AG04450 (cell line): ENCODE data around the gene OR12D3. TPM values are rescaled to one million over a fixed set of nuclear protein-coding genes. Genes with fewer than 3 reads are reported as not detected.

Experiments
- CTCF ChIA-PET: fragments of 300-600, 350-600 bp; formaldehyde crosslinking; extraction: SDS; loops from one replicate; lab custom pipeline; 2022; ENCODE audit warnings: antibody characterized with exemption, inconsistent platforms; lab: Charles Lee
- POLR2A ChIA-PET: fragments of 350-600 bp; formaldehyde crosslinking; extraction: SDS; loops from one replicate; lab custom pipeline; 2021; ENCODE audit warnings: antibody characterized with exemption, inconsistent platforms; lab: Yijun Ruan, JAX
- DNase-seq: peaks from one replicate; pipeline ENCODE4 v3.0.0-alpha.2; 2011; ENCODE audit warnings: low read depth, low spot score
- H3K27ac ChIP-seq: one replicate; pipeline ENCODE4 v1.5.1; 2012; ENCODE audit warnings: low read depth, low read length, control low read depth
- H3K27me3 ChIP-seq: one replicate; pipeline ENCODE4 v1.6.0; 2012; ENCODE audit warnings: low read length; ENCODE audit not compliant: control insufficient read depth, insufficient read depth
- H3K4me3 ChIP-seq: 2 replicates; pipeline ENCODE4 v1.5.1; 2011; ENCODE audit warnings: mild to moderate bottlenecking, low read depth, low read length, control low read depth
- H3K9me3 ChIP-seq: 2 replicates; pipeline ENCODE4 v1.5.1; 2012; ENCODE audit warnings: low read length; ENCODE audit not compliant: control insufficient read depth, insufficient read depth
- CTCF ChIP-seq: IDR thresholded peaks from 2 replicates; pipeline ENCODE4 v1.5.1; 2011; ENCODE audit warnings: low read depth, low read length, control low read depth, inconsistent platforms
- polyA minus RNA-seq: library from RNA; depleted of rRNA, polyadenylated mRNA; stranded (reverse); fragments of >200 nt; gene quantifications from 2 replicates; pipeline ENCODE4 v1.2.3, GENCODE V29; 2011; rRNA and poly(A)+ RNA removed
- polyA plus RNA-seq: library from polyadenylated mRNA; depleted of rRNA; stranded (reverse); fragments of >200 nt; gene quantifications from 2 replicates; pipeline ENCODE4 v1.2.3, GENCODE V29; 2011; rRNA removed

OR12D3 gene
- not detected in 2 replicates for polyA plus RNA-seq
- not detected in 2 replicates for polyA minus RNA-seq

GRCh38 chr6:29375191-29375590, at the start of gene OR12D3:
Gene OR12D3 (minus strand): TSS chr6:29375291. CDS start chr6:29375287, 4 bp downstream.
- H3K27me3 ChIP-seq: no peaks in the 10 kb centered on the region
- H3K27ac ChIP-seq: no peak within 1 kb of the TSS
- H3K4me3 ChIP-seq: no peak within 1 kb of the TSS
- ChIA-PET POLR2A (no interaction called here), CTCF (no interaction called here)
- no peak for DNase-seq
- H3K9me3 ChIP-seq: peaks cover 2% of the 10 kb centered on the region; the same call in 1 of the 2 replicates
- TF ChIP-seq CTCF: no peak

- ChIA-PET POLR2A (no interaction called here), CTCF (no interaction called here)
- DNase-seq: no peak
- TF ChIP-seq CTCF: no peak
- Histone ChIP-seq H3K27ac (no peak overlapping the region), H3K4me3 (no peak overlapping the region), H3K9me3 (peaks cover 5% of the 10 kb centered on the region; the same call in 1 of the 2 replicates), H3K27me3 (no peaks in the 10 kb centered on the region)
Observed at GRCh38 chr6:29424575-29424974, 49.5 kb upstream of the OR12D3 start.

GRCh38 chr6:29424168-29424567, 49.1 kb upstream of the OR12D3 start:
- Histone ChIP-seq H3K9me3 (peaks cover 5% of the 10 kb centered on the region; the same call in 1 of the 2 replicates), H3K27me3 (no peaks in the 10 kb centered on the region), H3K4me3 (no peak overlapping the region), H3K27ac (no peak overlapping the region)
- ChIA-PET POLR2A (no interaction called here), CTCF (no interaction called here)
- DNase-seq: no peak
- no peak for TF ChIP-seq CTCF

GRCh38 chr6:29419516-29419915, 44.4 kb upstream of the OR12D3 start:
- no peaks in the 10 kb centered on the region for H3K27me3 ChIP-seq
- no peak for TF ChIP-seq CTCF
- no peak overlapping the region for H3K27ac ChIP-seq
- ChIA-PET POLR2A (no interaction called here), CTCF (no interaction called here)
- H3K9me3 ChIP-seq: no peaks in the 10 kb centered on the region; the same call in 1 of the 2 replicates
- no peak overlapping the region for H3K4me3 ChIP-seq
- no peak for DNase-seq

GRCh38 chr6:29414588-29414987, 39.5 kb upstream of the OR12D3 start, which contains the start of gene OR12D1:
Gene OR12D1 (plus strand): TSS chr6:29414928.
- no peak for DNase-seq
- POLR2A ChIA-PET: no interaction called here
- H3K27me3 ChIP-seq: no peaks in the 10 kb centered on the region
- H3K4me3 ChIP-seq: no peak within 1 kb of the TSS
- peaks cover 5% of the 10 kb centered on the region; the same call in 1 of the 2 replicates for H3K9me3 ChIP-seq
- CTCF ChIA-PET: interaction anchor here (0.7 kb wide), 1 partner anchor 180 kb away, joined by 3 read pairs; no protein-coding TSS in a partner anchor
- no peak within 1 kb of the TSS for H3K27ac ChIP-seq
- TF ChIP-seq CTCF: no peak
